ENCODE data around the gene ASS1. TPM values are rescaled to one million over a fixed set of nuclear protein-coding genes. Genes with fewer than 3 reads are reported as not detected.

The ASS1 gene
- total RNA-seq, 4 donors from 2014 or later: 78.4 to 156 (median 105) TPM

DNA sequence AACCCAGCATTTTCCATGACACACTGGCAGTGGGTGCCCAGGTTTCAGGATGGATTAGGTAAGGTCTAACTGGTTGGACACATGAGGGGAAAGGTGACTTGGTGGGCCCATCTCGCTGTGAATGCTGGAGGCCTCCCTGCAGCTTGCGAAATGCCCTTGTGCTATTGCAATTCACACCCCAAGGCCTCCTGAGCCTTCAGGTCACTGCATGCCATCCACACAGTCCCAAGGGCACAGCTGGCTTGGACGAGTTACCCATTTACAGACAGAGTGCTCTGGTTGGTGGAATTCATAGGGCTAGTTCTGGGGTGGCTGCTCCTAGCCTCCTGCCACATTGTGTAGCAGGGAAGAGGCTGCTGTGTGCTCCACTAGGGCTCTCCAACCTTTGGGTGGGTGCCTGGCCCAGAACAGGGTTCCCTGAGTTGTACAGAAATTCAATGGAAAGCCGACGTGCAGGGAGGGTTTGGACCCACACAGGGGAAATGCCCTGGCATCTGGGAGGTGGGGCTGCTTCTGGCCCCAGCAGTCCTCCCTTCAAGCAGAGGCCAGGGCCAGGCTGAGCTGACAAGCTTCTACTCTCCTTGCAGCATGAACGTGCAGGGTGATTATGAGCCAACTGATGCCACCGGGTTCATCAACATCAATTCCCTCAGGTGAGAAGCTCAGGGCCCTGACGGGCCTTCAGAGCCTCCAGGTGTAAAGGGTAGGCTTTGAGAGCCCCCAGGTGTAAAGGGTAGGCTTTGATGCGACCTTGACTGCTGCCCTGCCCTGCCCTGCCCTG is 54.3 kb downstream of the ASS1 start:
- Histone ChIP-seq H3K27me3 (no peaks in the 10 kb centered on the region), H3K4me1 (no peaks in the 10 kb centered on the region), H3K9me3 (no peaks in the 10 kb centered on the region), H3K27ac (no peak overlapping the region), H3K4me3 (no peak overlapping the region), H3K36me3 (no peaks in the 10 kb centered on the region)
- TF ChIP-seq CTCF (IDR thresholded peaks at IDR 0.05): no peak
- no peak for TF ChIP-seq POLR2A (IDR thresholded peaks at IDR 0.05)
- intact Hi-C loops (cut with DNase I; ENCODE audit: low total_unique reads): no loop called here
- DNase-seq: no peak

- Histone ChIP-seq H3K27ac (no peak overlapping the region), H3K27me3 (no peaks in the 10 kb centered on the region), H3K9me3 (no peaks in the 10 kb centered on the region), H3K4me3 (no peak overlapping the region), H3K4me1 (no peaks in the 10 kb centered on the region), H3K36me3 (no peaks in the 10 kb centered on the region)
- intact Hi-C loops (cut with DNase I; ENCODE audit: low total_unique reads): no loop called here
- TF ChIP-seq POLR2A (IDR thresholded peaks at IDR 0.05) (no peak), CTCF (IDR thresholded peaks at IDR 0.05) (no peak)
- no peak for DNase-seq
Measured at GRCh38 chr9:130499804-130500263, 55.1 kb downstream of the ASS1 start.

DNA sequence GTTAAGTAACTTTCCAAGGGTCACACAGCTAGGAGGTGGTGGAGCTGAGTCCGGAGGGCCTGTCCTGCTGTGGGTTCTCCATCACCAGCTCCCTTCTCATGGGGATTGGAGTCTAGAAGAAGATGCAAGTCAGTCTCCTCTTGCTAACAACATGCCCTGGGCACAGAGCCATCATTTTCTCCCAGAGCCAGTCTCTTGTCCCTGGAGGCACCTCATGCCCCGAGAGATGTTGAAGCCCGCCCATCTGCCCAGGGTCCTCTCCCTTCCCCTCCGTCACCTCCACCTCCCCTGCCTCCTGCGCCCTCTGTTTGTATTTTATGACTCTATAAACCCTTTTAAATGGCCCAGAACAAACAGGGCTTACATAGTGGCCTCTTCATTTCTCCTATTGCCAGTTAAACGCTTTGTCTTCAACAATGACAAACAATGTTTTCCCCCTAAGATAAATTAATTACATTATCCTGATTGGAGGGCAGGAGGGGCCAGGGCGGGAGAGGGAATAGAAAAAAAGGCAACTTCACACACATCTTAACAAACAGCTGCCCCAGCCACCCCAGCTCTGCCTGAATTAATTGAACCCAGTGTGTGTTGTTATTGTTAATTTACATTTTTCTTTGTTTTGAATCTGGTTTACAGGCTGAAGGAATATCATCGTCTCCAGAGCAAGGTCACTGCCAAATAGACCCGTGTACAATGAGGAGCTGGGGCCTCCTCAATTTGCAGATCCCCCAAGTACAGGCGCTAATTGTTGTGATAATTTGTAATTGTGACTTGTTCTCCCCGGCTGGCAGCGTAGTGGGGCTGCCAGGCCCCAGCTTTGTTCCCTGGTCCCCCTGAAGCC is 55.8 kb downstream of the ASS1 start:
- Histone ChIP-seq H3K9me3 (no peaks in the 10 kb centered on the region), H3K36me3 (no peaks in the 10 kb centered on the region), H3K4me3 (no peak overlapping the region), H3K27me3 (no peaks in the 10 kb centered on the region), H3K4me1 (no peaks in the 10 kb centered on the region), H3K27ac (no peak overlapping the region)
- no peak for DNase-seq
- intact Hi-C loops (cut with DNase I; ENCODE audit: low total_unique reads): no loop called here
- no peak for TF ChIP-seq POLR2A (IDR thresholded peaks at IDR 0.05)
- TF ChIP-seq CTCF (IDR thresholded peaks at IDR 0.05): no peak

DNA sequence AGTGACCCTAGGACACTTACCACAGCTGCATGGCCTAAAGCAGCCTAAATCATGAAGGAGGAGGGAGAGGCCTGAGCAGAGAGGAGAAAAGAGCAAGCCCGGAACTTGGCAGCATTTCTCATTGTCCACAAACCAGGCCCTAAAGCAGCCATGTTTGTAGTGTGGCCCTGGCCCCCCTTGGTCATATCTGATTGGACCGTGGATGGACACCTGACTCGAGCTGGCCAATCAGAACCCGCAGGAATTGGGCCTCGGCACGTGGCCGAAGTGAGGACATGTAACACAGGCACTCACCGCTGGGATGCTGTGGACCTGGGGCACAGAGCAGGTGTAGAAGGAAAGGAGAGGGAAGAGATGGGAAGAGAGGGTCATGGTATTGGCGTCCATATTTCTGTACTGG is 56.9 kb downstream of the ASS1 start:
- TF ChIP-seq POLR2A (IDR thresholded peaks at IDR 0.05): no peak
- no peak for TF ChIP-seq CTCF (IDR thresholded peaks at IDR 0.05)
- Histone ChIP-seq H3K4me1 (no peaks in the 10 kb centered on the region), H3K9me3 (no peaks in the 10 kb centered on the region), H3K27me3 (no peaks in the 10 kb centered on the region), H3K4me3 (no peak overlapping the region), H3K36me3 (no peaks in the 10 kb centered on the region), H3K27ac (no peak overlapping the region)
- DNase-seq: no peak
- intact Hi-C loops (cut with DNase I; ENCODE audit: low total_unique reads): no loop called here

- no peaks in the 10 kb centered on the region for H3K27me3 ChIP-seq
- TF ChIP-seq CTCF (IDR thresholded peaks at IDR 0.05): no peak
- no peak for TF ChIP-seq POLR2A (IDR thresholded peaks at IDR 0.05)
- no peaks in the 10 kb centered on the region for H3K9me3 ChIP-seq
- DNase-seq: no peak
- H3K27ac ChIP-seq: no peak overlapping the region
- no peak overlapping the region for H3K4me3 ChIP-seq
- H3K36me3 ChIP-seq: no peaks in the 10 kb centered on the region
- intact Hi-C loops (cut with DNase I; ENCODE audit: low total_unique reads): no loop called here
- H3K4me1 ChIP-seq: no peaks in the 10 kb centered on the region
Measured at GRCh38 chr9:130508218-130508617, 63.5 kb downstream of the ASS1 start.

Data from uterus (tissue), 4 donors.